Uterus (tissue), 4 donors: ENCODE measurements around the gene ABCB6. TPM values are rescaled to one million over a fixed set of nuclear protein-coding genes. Genes with fewer than 3 reads are reported as not detected.
A peak's percentile ranks its signal among the peaks of the same experiment; 100 is the strongest.

Source experiments
- DNase-seq, 2 donors: peaks; one replicate each; pipeline ENCODE4 v3.0.0-alpha.2; 2019 to 2020
- H3K27ac ChIP-seq, 2 donors: fragments of 200-600 bp; sonication (generic); 1 replicate in 1 of 2; 2 replicates in 1 of 2; pipeline ENCODE4 v1.5.1; 2016 to 2018
- H3K27me3 ChIP-seq, 2 donors: fragments of 200-600 bp; sonication (generic); one replicate each; pipeline ENCODE4 v1.5.1; 2018 to 2019; ENCODE audit warnings: control low read depth in 1 of 2
- H3K36me3 ChIP-seq, 2 donors: fragments of 200-600 bp; sonication (generic); one replicate each; pipeline ENCODE4 v1.5.1; 2019; ENCODE audit warnings: control low read depth in 1 of 2
- H3K4me1 ChIP-seq, 2 donors: fragments of 200-600 bp; sonication (generic); one replicate each; pipeline ENCODE4 v1.5.1; 2018 to 2019; ENCODE audit warnings: control low read depth in 1 of 2
- H3K4me3 ChIP-seq, 2 donors: fragments of 200-600 bp; sonication (generic); 1 replicate in 1 of 2; 2 replicates in 1 of 2; pipeline ENCODE4 v1.5.1; 2018 to 2019; ENCODE audit warnings: mild to moderate bottlenecking in 1 of 2
- H3K9me3 ChIP-seq, 2 donors: fragments of 200-600 bp; sonication (generic); one replicate each; pipeline ENCODE4 v1.5.1; 2019; ENCODE audit warnings: control low read depth in 1 of 2
- POLR2A ChIP-seq, 2 donors: fragments of 450-650 bp; IDR thresholded peaks; one replicate each; pipeline ENCODE4 v1.6.1; 2016; ENCODE audit warnings: antibody characterized with exemption in 2 of 2, mild to moderate bottlenecking in 1 of 2, moderate library complexity in 1 of 2
- intact Hi-C: fragments of 100-400 bp; cut with DNase I; formaldehyde crosslinking; loops from one replicate; pipeline ENCODE4 v1.15.1; 2023; ENCODE audit warnings: low total_unique reads
- total RNA-seq, 4 donors: library from RNA; depleted of rRNA in 3 of 4; stranded (reverse); fragments of >200 nt in 3 of 4; gene quantifications; one replicate each; pipeline versions ENCODE4 v1.1.0 to v1.2.4, GENCODE V29; 2014 to 2023
- TF ChIP-seq, protein P1 (sequence below), 4 experiments: fragments of 200-600 bp in 2 of 4; fragments of 450-650 bp in 2 of 4; sonication (generic) in 2 of 4; IDR thresholded peaks; one replicate each; pipeline ENCODE4 v1.5.1; 2016 to 2019; ENCODE audit warnings: antibody characterized with exemption in 4 of 4, mild to moderate bottlenecking in 2 of 4, moderate library complexity in 1 of 4
- donor health status: DM: yes; HTN: yes; CAD: no.

ABCB6 gene
- total RNA-seq, 4 donors from 2014 or later, result 7.1 to 37.6 (median 27.7) TPM

- Histone ChIP-seq H3K4me1 (peaks cover 0 to 7% of the 10 kb centered on the region in 2 donors), H3K36me3 (no peaks in the 10 kb centered on the region), H3K9me3 (no peaks in the 10 kb centered on the region), H3K4me3 (peak overlapping the region; percentile 85 to 92), H3K27me3 (no peaks in the 10 kb centered on the region), H3K27ac (peak overlapping the region; percentile 96 to 99)
- intact Hi-C loops, result no loop called here
- TF ChIP-seq, protein P1, sequence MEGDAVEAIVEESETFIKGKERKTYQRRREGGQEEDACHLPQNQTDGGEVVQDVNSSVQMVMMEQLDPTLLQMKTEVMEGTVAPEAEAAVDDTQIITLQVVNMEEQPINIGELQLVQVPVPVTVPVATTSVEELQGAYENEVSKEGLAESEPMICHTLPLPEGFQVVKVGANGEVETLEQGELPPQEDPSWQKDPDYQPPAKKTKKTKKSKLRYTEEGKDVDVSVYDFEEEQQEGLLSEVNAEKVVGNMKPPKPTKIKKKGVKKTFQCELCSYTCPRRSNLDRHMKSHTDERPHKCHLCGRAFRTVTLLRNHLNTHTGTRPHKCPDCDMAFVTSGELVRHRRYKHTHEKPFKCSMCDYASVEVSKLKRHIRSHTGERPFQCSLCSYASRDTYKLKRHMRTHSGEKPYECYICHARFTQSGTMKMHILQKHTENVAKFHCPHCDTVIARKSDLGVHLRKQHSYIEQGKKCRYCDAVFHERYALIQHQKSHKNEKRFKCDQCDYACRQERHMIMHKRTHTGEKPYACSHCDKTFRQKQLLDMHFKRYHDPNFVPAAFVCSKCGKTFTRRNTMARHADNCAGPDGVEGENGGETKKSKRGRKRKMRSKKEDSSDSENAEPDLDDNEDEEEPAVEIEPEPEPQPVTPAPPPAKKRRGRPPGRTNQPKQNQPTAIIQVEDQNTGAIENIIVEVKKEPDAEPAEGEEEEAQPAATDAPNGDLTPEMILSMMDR (IDR thresholded peaks at IDR 0.05), result no peak
- no peak for TF ChIP-seq POLR2A (IDR thresholded peaks at IDR 0.05)
- DNase-seq, result no peak
Observed at GRCh38 chr2:219207134-219207883, 11.4 kb downstream of the ABCB6 start.

DNA sequence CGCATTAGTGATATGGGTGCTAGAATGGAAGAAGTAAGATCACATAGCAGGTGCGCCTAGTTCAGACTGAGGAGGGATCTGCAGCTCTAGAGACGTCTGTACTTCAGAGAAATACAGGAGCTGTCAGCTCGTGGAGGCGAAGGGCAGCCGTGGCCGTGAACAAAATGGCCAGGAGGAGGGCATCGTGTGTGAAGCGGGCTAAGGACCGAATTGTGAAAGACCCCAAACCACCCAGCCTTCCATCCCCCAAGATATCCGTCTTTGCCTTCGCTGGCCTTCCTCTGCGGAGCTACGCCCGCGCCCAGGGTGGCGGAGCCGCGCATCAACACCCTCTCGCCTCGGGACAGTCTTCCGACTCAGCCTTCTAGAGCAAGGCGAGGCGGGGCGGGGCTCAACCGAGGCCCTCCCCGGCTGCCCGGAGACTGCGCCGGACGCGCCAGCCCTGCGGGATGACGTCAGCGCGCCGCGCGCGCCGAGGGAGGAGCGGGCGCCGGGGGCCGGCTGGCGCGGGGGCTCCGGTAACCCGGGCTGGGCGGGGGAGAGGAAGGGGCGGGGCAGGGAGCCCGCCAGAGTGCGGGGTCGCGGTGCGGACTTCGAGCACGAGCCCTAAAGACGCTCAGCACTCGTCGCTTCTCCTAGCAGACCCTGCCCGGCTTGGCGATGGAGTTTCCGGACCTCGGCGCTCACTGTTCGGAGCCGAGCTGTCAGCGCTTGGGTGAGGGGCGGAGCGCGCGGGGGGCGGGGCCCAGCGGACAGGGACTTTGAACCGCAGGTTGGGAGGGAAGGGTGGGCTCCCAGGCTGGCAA is 12.2 kb downstream of the ABCB6 start, which contains the start of gene ZFAND2B:
ZFAND2B (plus strand) TSS at position 455 of the 806 bp plus-strand sequence; CDS start at position 661, 206 bp downstream.
- H3K27me3 ChIP-seq, result no peaks in the 10 kb centered on the region
- H3K27ac ChIP-seq, result peak within 1 kb of the TSS; percentile 96 to 99
- no peaks in the 10 kb centered on the region for H3K9me3 ChIP-seq
- TF ChIP-seq POLR2A (IDR thresholded peaks at IDR 0.05), result peak; percentile 98 to 100
- TF ChIP-seq, protein P1 (IDR thresholded peaks at IDR 0.05), result peak in 3 of 4 experiments; percentile 6 to 58 (median 36)
- intact Hi-C loops, result no loop called here
- peak; percentile 93 to 95 for DNase-seq
- H3K4me1 ChIP-seq, result peaks cover 0 to 7% of the 10 kb centered on the region in 2 donors
- H3K4me3 ChIP-seq, result peak within 1 kb of the TSS; percentile 85 to 92
- H3K36me3 ChIP-seq, result no peaks in the 10 kb centered on the region

DNA sequence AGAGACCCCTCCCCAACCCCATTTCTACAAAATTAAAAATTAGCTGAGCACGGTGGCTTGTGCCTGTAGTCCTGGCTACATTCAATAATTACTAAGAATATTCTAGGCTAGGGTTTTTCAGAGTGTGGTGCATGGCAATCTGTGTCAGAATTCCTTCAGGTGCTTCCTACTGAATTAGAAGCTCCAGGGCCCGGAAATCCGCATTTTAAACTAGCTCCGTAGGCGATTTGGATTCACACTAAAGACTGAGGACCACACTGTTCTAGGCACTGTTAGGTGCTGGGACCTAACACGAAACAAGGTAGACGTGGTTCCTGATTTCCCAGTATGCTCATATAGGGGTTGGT is 12.8 kb downstream of the ABCB6 start:
- Histone ChIP-seq H3K9me3 (no peaks in the 10 kb centered on the region), H3K4me3 (peak overlapping the region; percentile 85 to 92), H3K4me1 (peaks cover 0 to 7% of the 10 kb centered on the region in 2 donors), H3K27me3 (no peaks in the 10 kb centered on the region), H3K36me3 (no peaks in the 10 kb centered on the region), H3K27ac (peak overlapping the region; percentile 96 to 99)
- TF ChIP-seq, protein P1 (IDR thresholded peaks at IDR 0.05), result no peak
- no peak for TF ChIP-seq POLR2A (IDR thresholded peaks at IDR 0.05)
- no peak for DNase-seq
- intact Hi-C loops, result no loop called here

GRCh38 chr2:219205165-219205538 is 13.6 kb downstream of the ABCB6 start:
- intact Hi-C loops, result no loop called here

More at GRCh38 chr2:219205165-219205538, 13.6 kb downstream of the ABCB6 start:
- no peaks in the 10 kb centered on the region for H3K27me3 ChIP-seq
- TF ChIP-seq, protein P1 (IDR thresholded peaks at IDR 0.05), result no peak
- TF ChIP-seq POLR2A (IDR thresholded peaks at IDR 0.05), result no peak
- peaks cover 0 to 7% of the 10 kb centered on the region in 2 donors for H3K4me1 ChIP-seq
- no peak for DNase-seq
- no peak overlapping the region for H3K4me3 ChIP-seq
- no peaks in the 10 kb centered on the region for H3K36me3 ChIP-seq
- H3K27ac ChIP-seq, result no peak overlapping the region
- no peaks in the 10 kb centered on the region for H3K9me3 ChIP-seq
